Activated CD4-positive, alpha-beta T cell treated with anti-CD3 and anti-CD28 coated beads, Interleukin-2, Interleukin-4, amounts not matched to agents 100 ng/mL and 50 ng/mL, durations not matched to agents 16 hours and 8 hours (primary cell): ENCODE measurements around the gene EEF1G.
"Not testable (repeated sequence)": the region's sequence is repeated elsewhere in the genome, so short reads cannot be mapped to it uniquely, and the experiment has no call there.

Experiments
- DNase-seq: peaks from one replicate; pipeline ENCODE4 v3.0.0-alpha.2; 2020; ENCODE audit warnings: low spot score

EEF1G gene

GRCh38 chr11:62603776-62604299, 30.1 kb upstream of the EEF1G start:
- no peak for DNase-seq

- no peak for DNase-seq
Measured at GRCh38 chr11:62603072-62603408, 29.3 kb upstream of the EEF1G start.

GRCh38 chr11:62602141-62603071, 28.7 kb upstream of the EEF1G start:
- DNase-seq = peak; percentile 49

GRCh38 chr11:62601372-62602140, 27.9 kb upstream of the EEF1G start, which contains the start of gene MTA2:
TSS of gene MTA2 (minus strand) at chr11:62601865. CDS start at chr11:62601450, 415 bp downstream.
- DNase-seq = peak; percentile 100

- DNase-seq = peak; percentile 58
Measured at GRCh38 chr11:62601122-62601371, 27.4 kb upstream of the EEF1G start.

GRCh38 chr11:62600367-62601121, 26.9 kb upstream of the EEF1G start:
- no peak for DNase-seq

GRCh38 chr11:62599901-62600300, 26.2 kb upstream of the EEF1G start:
- no peak for DNase-seq

- peak; percentile 98 for DNase-seq
Measured at GRCh38 chr11:62599069-62599696, 25.5 kb upstream of the EEF1G start.

GRCh38 chr11:62595124-62595523, 21.4 kb upstream of the EEF1G start:
- no peak for DNase-seq

- DNase-seq = peak; percentile 80
Measured at GRCh38 chr11:62593434-62594044, 19.8 kb upstream of the EEF1G start.

GRCh38 chr11:62592989-62593421, 19.3 kb upstream of the EEF1G start:
- no peak for DNase-seq

- DNase-seq = no peak
Measured at GRCh38 chr11:62592146-62592815, 18.6 kb upstream of the EEF1G start.

GRCh38 chr11:62591448-62592145, 17.9 kb upstream of the EEF1G start, which contains the start of gene TUT1:
TSS of gene TUT1 (minus strand) at chr11:62591523. CDS start at chr11:62591485, 38 bp downstream.
- DNase-seq = peak; percentile 98

GRCh38 chr11:62588966-62589637, 15.4 kb upstream of the EEF1G start:
- DNase-seq = no peak

GRCh38 chr11:62585356-62585755, 11.7 kb upstream of the EEF1G start:
- not testable (repeated sequence) for DNase-seq

GRCh38 chr11:62581735-62582134, 8.0 kb upstream of the EEF1G start:
- not testable (repeated sequence) for DNase-seq

GRCh38 chr11:62580959-62581715, 7.4 kb upstream of the EEF1G start:
- no peak for DNase-seq

GRCh38 chr11:62579252-62579651, 5.6 kb upstream of the EEF1G start:
- no peak for DNase-seq

GRCh38 chr11:62578541-62578940, 4.8 kb upstream of the EEF1G start:
- no peak for DNase-seq
